ENCODE results near the gene PRR5L.

PRR5L gene

GRCh38 chr11:36447514-36447913 lies 151.4 kb downstream of the PRR5L start:
- DNase-seq = no peak

GRCh38 chr11:36447947-36448346 lies 151.9 kb downstream of the PRR5L start:
- DNase-seq = no peak

GRCh38 chr11:36449561-36450096 lies 153.5 kb downstream of the PRR5L start:
- no peak for DNase-seq

DNA sequence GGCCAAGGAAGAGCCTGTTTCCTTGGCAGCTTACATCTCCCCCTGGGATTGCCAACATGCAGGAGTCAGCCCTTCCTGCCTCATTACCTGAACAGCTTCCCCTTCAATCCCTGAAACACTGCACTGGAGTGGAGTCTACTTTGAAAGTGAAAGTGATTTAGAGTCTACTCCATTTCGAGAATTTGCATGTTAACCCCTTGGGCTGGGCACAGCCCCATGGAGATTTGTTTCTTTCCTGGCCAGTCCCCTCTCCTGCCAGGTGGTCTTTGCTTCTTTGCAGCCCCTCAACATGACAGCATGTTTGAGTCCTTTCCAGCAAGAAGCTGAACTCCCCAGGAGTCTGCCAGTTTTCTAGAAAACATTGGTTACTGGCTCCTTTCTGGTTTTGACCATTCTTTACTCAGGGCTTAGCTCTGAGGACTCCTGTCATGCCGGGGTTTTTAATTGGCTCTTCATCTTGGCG lies 154.1 kb downstream of the PRR5L start:
- no peak for DNase-seq

DNA sequence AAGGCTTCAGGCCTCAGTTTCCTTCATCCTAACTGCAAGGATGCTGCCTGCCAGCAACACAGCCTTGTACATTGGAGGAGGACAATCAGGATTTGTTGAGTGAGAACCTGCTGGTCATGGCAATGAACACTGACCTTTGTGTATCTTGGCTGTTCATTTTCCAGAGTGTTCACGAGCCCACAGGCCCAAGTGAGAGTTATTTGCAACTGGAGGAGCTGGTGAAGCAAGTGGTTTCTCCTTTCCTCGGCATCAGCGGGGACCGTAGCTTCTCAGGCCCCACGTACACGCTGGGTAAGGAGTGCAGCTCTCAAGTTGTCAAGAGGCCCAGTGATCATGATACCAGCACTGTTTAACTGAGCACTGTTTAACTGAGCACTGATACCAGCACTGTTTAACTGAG lies 155.0 kb downstream of the PRR5L start:
- no peak for DNase-seq

DNA sequence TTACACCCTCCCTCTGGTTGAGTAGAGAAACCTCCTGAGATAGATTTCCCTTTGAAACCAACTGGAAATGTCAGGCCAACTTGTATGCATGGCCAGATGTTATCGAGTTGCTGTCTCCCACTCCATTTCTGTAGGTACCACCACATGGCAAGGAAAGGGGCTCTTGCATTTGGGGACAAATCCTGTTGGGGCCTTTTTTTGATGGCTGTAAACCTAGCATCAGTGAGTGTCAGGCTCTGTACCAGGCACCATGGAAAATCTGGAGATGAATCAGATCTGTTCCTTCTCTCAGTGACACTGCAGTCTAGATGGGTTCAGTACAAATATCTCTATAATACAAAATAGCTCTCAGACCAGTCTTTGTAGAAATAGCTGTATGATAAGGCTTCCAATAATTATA lies 155.6 kb downstream of the PRR5L start:
- no peak for DNase-seq

GRCh38 chr11:36452236-36452940 lies 156.3 kb downstream of the PRR5L start:
- DNase-seq = no peak

- DNase-seq = no peak
Observed at GRCh38 chr11:36452961-36453360, 156.9 kb downstream of the PRR5L start.

- DNase-seq = no peak
Observed at GRCh38 chr11:36453678-36454077, 157.6 kb downstream of the PRR5L start.

DNA sequence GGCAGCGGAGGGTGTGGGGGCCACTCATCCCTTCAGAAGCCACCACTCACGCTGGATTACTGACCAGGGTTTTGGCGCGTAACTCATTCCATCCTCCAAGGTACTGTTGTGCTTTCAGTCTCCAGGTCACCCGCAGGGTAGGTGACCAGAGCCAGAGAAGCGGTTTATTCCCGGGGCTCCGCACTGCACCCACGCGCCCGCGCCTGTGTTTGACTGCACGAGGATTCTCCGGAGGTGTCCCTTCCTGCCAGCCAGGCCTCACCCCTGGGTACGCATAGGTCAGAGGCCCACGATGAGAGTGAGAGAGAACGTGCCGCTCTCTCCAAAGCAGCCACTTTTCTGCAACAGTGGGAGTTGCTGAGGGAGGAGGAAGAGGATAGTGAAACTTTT lies 158.5 kb downstream of the PRR5L start:
- DNase-seq = no peak

DNA sequence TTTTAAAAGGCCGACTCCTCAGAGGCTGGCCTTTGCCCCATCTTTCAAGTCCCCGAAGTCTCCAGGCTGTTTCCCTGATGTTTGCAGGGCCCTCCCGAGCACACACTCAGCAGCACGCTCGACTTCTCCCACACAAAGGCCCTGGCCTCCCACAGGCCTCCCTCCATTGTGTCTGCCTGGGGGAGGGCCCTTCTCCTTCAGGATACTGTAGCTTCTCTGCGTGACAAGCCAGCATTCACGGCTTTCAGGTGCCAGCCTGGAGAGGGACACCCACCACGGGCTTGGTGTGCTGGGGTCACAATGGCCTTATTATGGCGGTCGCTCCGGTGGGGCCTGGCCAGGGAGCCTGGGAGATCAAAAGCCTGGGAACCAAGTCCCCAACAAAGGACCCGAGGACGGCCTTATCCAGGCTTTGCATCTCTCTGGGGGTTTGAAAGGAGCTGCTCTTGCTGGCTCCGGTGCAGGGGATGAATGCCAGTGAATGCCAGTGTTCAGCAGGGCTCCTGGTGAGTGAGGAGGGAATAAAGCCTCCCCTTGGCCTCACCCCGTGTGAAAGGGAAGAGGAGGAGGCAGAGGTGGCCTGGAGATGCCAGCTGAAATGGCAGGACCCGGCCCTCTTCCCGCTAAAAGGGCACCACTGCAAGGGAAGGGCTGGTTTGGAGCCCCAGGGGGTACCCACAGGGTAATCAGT lies 159.0 kb downstream of the PRR5L start:
- DNase-seq = no peak

DNA sequence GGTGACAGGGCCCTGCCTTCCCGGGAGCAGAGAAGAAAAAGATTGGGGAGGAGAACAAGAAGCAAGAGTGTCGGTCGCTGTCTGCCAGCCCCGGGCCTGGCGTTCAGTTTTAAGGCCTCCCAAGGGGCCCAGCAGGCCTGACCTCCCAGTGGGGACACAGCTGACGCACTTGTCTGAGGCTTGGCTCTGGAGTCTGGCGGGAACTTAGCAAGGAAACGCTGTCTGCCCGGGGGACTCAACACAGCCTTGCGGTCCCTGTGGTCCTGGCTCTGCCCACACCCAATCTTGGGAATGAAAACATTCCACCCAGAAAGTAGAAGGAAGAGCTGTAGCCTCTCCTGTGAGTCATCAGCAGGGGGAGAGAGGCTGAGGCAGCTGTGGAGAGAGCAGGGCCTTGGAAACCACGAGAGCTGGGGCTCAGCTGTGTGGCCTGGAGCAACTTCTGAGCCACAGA lies 159.6 kb downstream of the PRR5L start:
- no peak for DNase-seq

DNA sequence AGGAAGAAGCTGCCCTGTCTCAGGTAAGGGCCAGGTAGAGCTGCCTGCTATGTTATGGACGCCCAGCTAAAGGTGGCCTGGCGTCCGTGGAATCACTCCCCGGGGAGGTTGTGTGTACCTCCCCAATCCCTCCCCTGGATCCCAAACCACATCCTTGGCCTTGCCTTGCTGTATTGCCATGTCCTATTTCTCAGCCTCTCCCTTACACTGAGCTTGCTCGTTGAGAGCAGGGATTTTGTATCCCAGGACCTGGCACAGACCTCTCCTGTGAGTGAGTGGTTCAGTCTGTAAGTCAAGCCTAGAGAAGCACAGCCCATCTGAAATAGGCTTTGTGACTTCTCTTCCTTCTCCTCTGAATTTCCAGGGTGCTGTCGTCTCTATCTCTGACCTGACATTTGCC lies 160.1 kb downstream of the PRR5L start:
- no peak for DNase-seq

- no peak for DNase-seq
Observed at GRCh38 chr11:36458129-36458915, 162.2 kb downstream of the PRR5L start.

GRCh38 chr11:36459046-36459445 lies 163.0 kb downstream of the PRR5L start:
- DNase-seq = no peak

DNA sequence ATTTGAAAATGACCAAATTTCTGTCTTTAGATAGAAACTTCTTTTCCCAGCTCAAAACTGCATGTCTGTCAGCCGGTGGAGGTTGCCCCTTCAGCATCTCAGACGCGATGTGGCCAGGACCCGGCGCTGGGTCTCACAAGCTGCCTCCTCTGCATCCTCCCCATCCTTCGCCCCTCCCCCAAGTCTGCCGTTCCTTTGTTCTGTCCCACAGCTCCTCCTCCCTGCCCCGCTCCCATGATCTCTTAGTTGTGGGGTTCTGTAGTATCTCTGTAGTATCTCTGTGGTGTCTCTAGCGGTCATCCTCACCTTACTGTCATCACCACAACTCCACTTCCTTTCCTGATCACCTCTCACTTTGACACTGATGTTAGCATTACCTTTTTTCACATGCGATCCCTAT lies 164.1 kb downstream of the PRR5L start:
- no peak for DNase-seq

- no peak for DNase-seq
Observed at GRCh38 chr11:36462321-36462720, 166.2 kb downstream of the PRR5L start.

DNA sequence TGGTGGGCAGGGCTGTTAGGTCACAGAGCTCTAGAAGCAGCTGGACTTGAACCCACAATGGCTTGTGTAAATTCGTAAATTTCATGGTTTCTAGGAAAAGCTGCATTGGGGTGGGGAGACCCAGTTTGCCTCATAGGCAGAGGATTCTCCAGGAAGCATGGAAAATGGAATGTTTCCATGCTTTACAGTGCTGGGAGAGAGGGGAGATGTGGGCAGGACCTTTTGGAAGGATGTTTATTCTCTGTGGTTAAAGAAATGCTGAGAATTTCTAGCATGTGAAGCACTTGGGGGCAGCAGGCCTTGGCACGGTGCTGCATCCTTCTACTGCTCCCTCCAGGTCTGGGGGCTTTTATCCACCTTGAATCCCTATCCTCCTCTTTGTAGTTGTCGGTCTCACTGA lies 167.7 kb downstream of the PRR5L start:
- DNase-seq = no peak

DNA sequence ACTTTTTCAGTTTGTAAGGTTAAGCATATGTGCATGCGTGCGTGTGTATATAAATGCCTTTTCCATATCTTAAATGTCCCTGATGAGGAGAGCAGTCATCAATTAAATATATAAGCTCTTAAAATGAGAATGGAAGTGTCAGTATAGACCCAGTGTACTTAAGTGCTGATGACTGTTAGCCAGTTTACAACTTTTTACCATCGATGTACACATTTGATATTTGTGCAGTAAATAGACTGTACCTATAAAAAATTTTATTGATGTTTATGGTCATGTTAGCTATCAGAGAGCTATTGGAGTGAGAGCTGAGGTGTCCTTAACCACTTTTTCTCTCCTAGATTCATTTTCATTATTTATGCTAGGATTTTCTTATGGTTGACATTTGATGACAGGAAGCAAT lies 168.6 kb downstream of the PRR5L start:
- no peak for DNase-seq

DNA sequence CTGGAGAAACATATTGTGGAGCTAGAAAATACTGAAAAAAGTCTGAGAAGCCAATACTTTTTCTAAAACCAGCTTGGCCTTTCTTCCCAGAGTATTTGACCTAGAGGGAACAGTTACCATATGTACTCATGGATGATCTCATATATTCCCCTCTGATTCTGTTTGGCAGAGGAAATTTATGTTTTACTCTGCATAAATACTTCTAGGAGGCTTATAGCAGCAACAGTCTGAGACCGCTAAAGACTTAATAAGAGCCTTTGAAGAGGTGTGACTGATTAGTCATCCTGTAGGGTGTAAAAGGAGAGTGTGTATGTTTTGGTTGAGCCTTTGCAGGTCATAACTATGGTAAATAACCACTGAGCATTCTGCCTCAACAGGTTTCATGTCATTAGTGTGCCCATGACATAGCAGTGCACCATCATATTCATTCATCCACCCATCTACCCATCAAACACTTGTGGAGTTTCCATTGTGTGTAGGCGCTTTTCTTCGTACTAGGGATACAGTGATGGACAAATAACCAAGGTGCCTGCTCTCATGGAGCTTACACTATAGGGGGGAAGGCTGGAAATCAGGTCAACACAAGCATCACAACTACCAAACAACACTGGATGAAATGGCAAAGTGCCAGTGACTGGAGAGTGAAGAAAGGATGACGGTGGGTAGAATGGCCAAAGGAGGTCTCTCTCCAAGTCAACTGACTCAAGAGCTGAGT lies 169.5 kb downstream of the PRR5L start:
- DNase-seq = no peak

GRCh38 chr11:36467012-36467411 lies 170.9 kb downstream of the PRR5L start:
- no peak for DNase-seq

GRCh38 chr11:36467916-36468315 lies 171.8 kb downstream of the PRR5L start:
- no peak for DNase-seq

GRCh38 chr11:36469063-36469462 lies 173.0 kb downstream of the PRR5L start:
- DNase-seq = no peak

Measured in SHP77 treated with DMSO at 0.1 percent for 48 hours (cell line).